Measurements from ENCODE around the gene BDH1.
A peak's percentile ranks its signal among the peaks of the same experiment; 100 is the strongest.
"Not testable (repeated sequence)": the region's sequence is repeated elsewhere in the genome, so short reads cannot be mapped to it uniquely, and the experiment has no call there.

Gene BDH1

GRCh38 chr3:197520311-197521276, 35.2 kb downstream of the BDH1 start:
- no peak for DNase-seq

DNA sequence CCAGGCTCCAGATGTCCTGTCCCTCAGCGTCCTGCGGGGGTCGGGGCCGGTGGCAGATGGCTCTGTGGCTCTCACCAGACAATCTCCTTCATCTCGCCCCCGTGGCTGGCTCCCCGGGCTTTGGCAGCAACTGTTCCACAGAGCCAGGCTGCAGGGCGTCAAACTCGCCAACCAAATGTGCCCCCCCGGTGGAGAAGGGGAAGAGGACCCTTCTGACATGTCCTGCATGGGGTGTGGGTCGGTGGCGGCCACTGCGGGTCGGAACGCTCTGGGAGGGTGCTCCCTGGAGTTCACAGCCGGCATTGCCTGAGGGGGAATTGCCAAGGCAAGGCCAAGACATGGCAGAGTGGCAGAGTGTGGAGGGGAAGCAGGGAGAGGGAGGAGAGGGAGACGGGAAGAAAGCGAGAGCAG, 36.0 kb downstream of the BDH1 start:
- no peak for DNase-seq

DNA sequence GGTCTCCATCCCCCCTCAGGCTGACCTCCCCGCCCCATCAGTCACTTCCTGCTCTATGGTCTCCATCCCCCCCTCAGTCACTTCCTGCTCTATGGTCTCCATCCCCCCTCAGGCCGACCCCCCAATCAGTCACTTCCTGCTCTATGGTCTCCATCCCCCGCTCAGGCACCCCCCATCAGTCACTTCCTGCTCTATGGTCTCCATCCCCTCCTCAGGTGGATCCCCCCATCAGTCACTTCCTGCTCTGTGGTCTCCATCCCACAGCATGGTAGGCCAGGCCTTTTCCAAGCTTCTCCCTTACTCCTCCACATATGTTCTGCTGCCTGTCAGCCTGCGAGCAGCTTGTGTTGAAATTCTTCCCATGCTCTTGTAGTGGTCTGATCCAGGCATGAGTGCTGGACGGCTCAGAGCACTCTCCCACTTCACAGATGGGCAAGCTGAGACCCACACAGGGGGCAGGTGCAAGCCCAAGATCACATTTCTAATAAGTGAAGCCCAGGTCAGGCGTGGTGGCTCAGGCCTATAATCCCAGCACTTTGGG, 36.8 kb downstream of the BDH1 start:
- DNase-seq: no peak

DNA sequence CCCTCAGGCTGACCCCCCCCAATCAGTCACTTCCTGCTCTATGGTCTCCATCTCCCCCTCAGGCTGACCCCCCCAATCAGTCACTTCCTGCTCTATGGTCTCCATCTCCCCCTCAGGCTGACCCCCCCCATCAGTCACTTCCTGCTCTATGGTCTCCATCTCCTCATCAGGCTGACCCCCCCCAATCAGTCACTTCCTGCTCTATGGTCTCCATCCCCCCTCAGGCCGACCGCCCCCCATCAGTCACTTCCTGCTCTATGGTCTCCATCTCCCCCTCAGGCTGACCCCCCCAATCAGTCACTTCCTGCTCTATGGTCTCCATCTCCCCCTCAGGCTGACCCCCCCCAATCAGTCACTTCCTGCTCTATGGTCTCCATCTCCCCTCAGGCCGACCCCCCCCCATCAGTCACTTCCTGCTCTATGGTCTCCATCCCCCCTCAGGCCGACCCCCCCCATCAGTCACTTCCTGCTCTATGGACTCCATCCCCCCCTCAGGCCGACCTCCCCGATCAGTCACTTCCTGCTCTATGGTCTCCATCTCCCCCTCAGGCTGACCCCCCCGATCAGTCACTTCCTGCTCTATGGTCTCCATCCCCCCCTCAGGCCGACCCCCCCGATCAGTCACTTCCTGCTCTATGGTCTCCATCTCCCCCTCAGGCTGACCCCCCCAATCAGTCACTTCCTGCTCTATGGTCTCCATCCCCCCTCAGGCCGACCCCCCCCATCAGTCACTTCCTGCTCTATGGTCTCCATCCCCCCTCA, 37.7 kb downstream of the BDH1 start:
- DNase-seq: not testable (repeated sequence)

DNA sequence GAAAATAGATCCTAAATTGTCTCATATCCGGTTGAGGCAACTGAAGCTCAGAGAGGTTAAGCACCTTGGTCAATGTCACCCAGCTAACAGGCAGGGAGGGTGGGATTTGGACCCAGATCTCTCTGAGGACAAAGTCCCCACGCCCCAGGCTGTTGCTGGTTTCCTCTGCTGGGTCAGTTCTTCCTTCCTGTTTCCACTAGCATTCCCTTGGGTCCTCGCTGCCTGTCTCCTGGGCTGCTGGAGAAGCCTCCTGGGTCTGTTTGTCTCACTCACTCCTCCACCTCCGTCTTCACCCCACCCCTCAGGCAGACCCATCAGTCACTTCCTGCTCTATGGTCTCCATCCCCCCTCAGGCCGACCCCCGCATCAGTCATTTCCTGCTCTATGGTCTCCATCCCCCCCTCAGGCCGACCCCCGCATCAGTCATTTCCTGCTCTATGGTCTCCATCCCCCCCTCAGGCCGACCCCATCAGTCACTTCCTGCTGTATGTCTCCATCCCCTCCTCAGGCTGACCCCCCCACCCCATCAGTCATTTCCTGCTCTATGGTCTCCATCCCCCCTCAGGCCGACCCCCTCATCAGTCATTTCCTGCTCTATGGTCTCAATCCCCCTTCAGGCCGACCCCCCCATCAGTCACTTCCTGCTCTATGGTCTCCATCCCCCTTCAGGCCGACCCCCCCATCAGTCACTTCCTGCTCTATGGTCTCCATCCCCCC, 38.7 kb downstream of the BDH1 start:
- not testable (repeated sequence) for DNase-seq

DNA sequence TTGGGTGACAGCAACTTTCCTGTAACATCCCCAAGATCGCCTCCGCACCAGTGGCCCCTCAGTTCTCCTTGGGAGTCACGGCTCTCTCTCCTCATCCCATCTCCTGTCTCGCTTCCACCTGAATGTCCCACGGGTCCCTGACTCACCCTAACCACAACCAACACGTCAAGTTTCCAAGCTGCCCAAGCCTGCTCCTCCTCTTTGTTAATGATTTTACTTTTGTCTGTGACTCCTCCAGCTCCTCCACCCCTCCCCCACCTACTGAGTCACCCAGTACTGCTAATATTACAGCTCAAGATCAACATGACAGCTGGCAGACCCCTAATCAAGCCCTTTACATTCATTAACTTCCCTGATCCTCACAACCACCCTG, 39.3 kb downstream of the BDH1 start:
- DNase-seq: no peak

- no peak for DNase-seq
Observed at GRCh38 chr3:197514786-197515355, 40.9 kb downstream of the BDH1 start.

DNA sequence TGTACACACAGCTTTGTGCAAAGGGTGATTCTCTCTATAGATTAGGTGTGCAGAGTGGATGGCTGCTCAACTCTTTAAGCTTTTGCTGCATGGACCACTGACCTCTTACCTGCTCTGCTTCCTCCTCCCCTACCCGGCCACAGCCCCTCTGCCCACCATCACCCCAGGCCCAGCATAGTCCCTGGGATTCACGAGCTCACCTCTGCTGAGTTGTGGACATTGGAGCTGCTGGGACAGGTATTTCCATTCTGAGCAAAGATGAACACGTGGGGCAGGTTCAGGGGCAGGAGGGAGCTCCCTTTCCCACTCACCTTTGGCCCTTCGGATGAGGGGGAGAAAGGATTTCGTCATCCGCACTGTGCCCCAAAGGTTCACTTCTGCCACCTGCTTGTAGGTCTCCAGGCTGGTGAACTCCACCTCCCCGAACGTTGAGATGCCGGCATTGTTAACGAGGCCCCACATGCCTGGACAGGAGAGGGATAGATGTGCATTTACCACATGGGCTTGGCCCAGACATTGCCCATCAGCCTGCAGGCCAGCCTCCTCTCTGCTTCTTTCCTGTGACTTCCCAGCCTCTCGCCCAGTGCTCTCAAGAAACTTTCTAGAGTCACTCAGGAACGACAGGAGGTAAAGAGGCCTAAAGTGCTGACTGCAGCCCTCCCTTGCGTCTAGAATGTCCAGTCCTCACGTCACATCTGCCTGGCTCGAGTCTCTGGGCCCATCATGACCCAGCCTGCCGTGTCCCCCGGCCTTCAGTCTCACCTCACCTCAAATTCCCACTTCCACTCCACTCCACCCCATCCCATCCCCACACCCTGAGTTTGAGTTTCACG, 41.6 kb downstream of the BDH1 start:
- DNase-seq: no peak

- no peak for DNase-seq
Observed at GRCh38 chr3:197512691-197513571, 42.8 kb downstream of the BDH1 start.

GRCh38 chr3:197511853-197512635, 43.7 kb downstream of the BDH1 start:
- DNase-seq: no peak

DNA sequence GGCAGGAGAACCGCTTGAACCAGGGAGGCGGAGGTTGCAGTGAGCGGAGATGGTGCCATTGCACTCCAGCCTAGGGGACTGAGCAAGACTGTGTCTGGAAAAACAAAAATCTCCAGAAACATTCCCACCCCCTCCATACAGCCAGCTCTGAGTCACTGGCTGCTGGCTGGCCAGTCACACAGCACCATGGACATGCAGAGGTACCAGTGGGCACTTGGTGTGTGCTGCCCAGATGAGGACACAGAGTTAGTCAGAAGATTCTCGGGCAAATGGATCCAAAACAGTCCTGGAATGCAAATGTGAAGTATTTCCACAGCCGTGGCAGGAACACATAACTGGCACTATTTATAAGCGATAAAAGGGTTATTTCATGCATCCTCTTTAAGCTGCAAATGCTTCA, 44.6 kb downstream of the BDH1 start:
- DNase-seq: no peak

DNA sequence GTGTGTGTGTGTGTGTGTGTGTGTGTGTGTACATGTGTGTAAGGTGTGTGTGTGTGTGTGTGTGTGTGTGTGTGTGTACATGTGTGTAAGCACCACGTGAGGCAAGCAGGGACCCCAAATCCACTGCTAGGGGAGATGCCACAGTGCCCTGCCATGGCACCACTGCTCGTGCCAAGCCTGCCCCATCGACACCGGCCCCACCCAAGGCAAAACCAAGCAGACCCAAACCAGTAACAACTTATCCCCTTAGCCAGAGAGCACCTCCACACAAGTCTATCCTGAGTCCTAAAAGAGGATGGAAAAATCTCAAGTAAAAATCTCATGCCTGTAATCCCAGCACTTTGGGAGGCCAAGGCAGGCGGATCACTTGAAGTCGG, 45.1 kb downstream of the BDH1 start:
- no peak for DNase-seq

DNA sequence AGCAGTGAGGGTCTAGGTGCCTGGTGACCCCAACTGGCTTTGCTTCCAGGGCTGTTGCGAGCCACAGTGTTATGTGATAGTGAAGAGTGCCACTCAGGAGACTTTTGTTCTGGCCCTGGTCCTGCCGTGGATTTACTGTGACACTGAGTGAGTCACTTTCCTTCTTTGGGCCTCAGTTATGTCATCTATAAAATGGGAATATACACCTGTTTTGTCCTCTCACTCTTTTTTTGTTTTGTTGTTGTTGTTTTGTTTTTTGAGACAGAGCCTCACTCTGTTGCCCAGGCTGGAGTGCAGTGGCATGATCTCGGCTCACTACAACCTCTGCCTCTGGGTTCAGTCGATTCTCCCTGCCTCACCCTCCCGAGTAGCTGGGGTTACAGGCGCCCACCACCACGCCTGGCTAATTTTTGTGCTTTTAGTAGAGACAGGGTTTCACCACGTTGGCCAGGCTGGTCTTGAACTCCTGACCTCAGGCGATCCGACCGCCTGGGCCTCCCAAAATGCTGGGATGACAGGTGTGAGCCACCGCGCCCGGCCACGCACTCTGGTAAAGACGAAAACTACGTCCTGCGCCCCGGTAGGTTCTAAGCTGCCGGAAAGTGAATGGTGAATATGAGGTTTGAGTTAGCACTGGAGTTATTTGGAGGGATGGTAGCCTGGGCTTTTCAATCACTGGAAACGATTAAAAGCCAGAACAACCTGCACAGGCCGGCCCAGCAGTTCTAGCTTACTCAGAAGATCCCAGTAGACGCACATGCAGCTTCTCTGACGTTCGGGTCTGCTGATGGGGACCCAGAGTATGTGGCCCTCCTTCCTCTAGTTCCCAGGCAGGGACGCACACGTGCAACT, 46.6 kb downstream of the BDH1 start:
- DNase-seq: no peak

- DNase-seq: peak; percentile 17
Observed at GRCh38 chr3:197508461-197508860, 47.3 kb downstream of the BDH1 start.

DNA sequence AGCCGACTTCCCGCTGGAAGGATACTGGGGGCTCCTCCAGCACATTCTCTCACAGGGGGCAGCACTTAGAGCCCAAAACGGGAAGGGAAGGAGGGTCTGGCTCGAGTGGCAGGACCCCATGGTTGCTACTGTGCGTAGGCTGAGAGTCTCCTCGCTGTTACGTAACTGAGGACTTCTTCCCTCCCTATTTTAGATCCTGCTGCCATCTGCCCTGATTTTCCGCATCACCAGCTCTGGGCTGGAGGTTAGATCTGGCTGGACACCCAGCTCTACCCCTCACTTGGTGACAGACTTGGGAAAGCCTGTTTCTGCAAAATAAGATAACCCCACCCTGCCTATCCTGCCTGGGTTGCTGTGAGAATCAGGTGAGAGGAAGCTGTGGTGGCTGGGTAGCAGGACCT, 47.7 kb downstream of the BDH1 start:
- no peak for DNase-seq

DNA sequence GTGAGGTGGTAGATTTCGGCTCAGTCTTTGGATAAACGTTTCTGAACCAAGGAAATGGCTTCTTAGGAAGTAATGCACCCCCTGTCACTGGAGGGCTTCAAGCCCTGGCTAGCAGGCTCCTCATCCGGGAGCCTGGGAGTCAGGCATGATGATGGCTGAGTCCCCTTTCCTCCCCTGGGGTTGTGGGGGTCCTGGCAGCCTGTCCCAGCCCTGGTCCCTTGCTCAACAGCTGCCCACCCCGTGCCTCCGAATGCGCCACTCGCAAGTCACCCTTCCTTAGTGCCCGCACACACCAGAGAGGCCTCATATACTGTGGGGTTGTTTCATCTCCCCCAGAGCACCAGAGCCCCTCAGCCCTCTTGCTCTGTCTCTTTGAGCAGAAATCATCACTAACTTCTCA, 48.2 kb downstream of the BDH1 start:
- no peak for DNase-seq

- no peak for DNase-seq
Observed at GRCh38 chr3:197507081-197507480, 48.7 kb downstream of the BDH1 start.

DNA sequence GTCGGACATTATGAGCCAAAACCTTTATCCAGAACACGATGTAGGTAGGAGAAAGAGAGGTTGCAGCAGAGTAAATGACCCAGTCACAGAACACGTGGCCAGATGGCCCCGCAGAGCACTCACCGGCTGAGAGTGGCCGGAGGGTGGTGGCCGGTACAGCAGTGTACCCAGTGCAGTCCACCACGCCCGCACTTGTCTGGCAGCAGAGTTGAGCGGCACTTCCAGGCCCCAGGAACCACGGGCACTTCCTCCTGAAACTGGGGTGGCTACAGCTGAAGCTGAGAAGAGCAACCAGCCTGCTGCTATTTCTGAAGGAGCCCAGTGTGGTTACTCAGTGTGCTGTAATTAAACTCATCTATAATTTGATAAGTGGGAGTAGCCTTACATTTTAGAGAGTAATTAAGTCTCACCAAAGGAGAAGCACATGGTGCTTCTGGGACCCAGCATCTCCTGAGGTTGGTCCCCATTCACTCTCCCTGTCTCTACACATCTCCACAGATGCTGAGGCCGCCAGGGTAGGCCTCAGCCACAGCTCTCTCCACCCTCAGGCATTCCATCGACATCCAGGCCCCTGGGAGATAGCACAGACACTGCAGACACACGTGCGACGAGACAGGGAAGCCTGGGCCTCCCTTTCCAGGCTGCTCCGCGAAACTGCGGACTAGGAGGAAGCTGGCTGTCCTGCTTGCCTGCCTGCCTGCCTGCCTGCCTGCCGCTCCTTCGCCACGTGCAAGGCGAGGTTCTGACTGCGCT, 49.8 kb downstream of the BDH1 start:
- no peak for DNase-seq

Data from NCI-H1105 (cell line).